ENCODE data around the gene COQ4. TPM values are rescaled to one million over a fixed set of nuclear protein-coding genes. Genes with fewer than 3 reads are reported as not detected.

COQ4 gene
- total RNA-seq, 1 experiment from 2014 or later, result 62.8 TPM

GRCh38 chr9:128374221-128374675 is 51.6 kb downstream of the COQ4 start:
- Histone ChIP-seq H3K9me3 (ENCODE audit: low read depth, low read length, poor library complexity, severe bottlenecking) (no peaks in the 10 kb centered on the region), H3K4me1 (ENCODE audit: insufficient read depth, low read length, poor library complexity, severe bottlenecking) (peaks cover 6% of the 10 kb centered on the region), H3K4me3 (ENCODE audit: low read depth, low read length, poor library complexity, severe bottlenecking) (no peak overlapping the region), H3K36me3 (ENCODE audit: insufficient read depth, low read length, poor library complexity, severe bottlenecking) (peaks cover 4% of the 10 kb centered on the region), H3K27ac (ENCODE audit: low read depth, low read length, poor library complexity, severe bottlenecking) (no peak overlapping the region), H3K27me3 (replicated peaks; ENCODE audit: insufficient read depth, low read depth, low read length, poor library complexity) (no peaks in the 10 kb centered on the region)
- no TSS peak for BruUV-seq (replicated peaks)
- CTCF ChIA-PET, result no interaction called here
- TF ChIP-seq EZH2 (IDR thresholded peaks at IDR 0.05; ENCODE audit: borderline replicate concordance, low read depth, low read length, poor library complexity, severe bottlenecking), result no peak
- TF ChIP-seq CTCF (conservative IDR thresholded peaks at IDR 0.05; ENCODE audit: low read depth, low read length), result no peak
- intact Hi-C loops (cut with micrococcal nuclease; ENCODE audit: unreplicated experiment), result no loop called here
- no peak for DNase-seq (ENCODE audit: low spot score)
- POLR2A ChIA-PET (ENCODE audit: low non-redundant PET), result no interaction called here

DNA sequence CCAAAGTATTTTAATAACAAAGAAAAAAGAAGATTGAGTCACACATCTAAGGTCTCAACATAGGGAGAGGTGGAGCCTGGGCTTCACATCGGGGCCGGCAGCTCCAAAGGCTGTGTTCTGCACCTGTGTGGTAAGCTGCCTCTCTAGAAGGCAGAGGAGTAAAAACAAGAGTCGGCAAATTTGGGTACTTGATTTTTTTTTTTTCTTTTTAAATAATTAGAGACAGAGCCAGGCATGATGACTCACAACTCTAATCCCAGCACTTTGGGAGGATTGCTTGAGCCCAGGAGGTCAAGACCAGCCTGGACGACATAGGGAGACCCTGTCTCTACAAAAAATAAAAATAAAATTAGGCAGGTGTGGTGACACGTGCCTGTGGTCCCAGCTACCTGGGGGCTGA is 53.2 kb downstream of the COQ4 start:
- ChIA-PET POLR2A (ENCODE audit: low non-redundant PET) (interaction anchor here (0.6 kb wide), 1 partner anchor 8 kb away, joined by 5 read pairs; no protein-coding TSS in a partner anchor), CTCF (no interaction called here)
- Histone ChIP-seq H3K4me3 (ENCODE audit: low read depth, low read length, poor library complexity, severe bottlenecking) (no peak overlapping the region), H3K4me1 (ENCODE audit: insufficient read depth, low read length, poor library complexity, severe bottlenecking) (peaks cover 6% of the 10 kb centered on the region), H3K27ac (ENCODE audit: low read depth, low read length, poor library complexity, severe bottlenecking) (no peak overlapping the region), H3K9me3 (ENCODE audit: low read depth, low read length, poor library complexity, severe bottlenecking) (no peaks in the 10 kb centered on the region), H3K36me3 (ENCODE audit: insufficient read depth, low read length, poor library complexity, severe bottlenecking) (peaks cover 4% of the 10 kb centered on the region), H3K27me3 (replicated peaks; ENCODE audit: insufficient read depth, low read depth, low read length, poor library complexity) (no peaks in the 10 kb centered on the region)
- no peak for DNase-seq (ENCODE audit: low spot score)
- no TSS peak for BruUV-seq (replicated peaks)
- TF ChIP-seq CTCF (conservative IDR thresholded peaks at IDR 0.05; ENCODE audit: low read depth, low read length) (no peak), EZH2 (IDR thresholded peaks at IDR 0.05; ENCODE audit: borderline replicate concordance, low read depth, low read length, poor library complexity, severe bottlenecking) (no peak)
- intact Hi-C loops (cut with micrococcal nuclease; ENCODE audit: unreplicated experiment), result no loop called here

- ChIA-PET POLR2A (ENCODE audit: low non-redundant PET) (no interaction called here), CTCF (no interaction called here)
- intact Hi-C loops (cut with micrococcal nuclease; ENCODE audit: unreplicated experiment), result no loop called here
- Histone ChIP-seq H3K36me3 (ENCODE audit: insufficient read depth, low read length, poor library complexity, severe bottlenecking) (peaks cover 17% of the 10 kb centered on the region), H3K27me3 (replicated peaks; ENCODE audit: insufficient read depth, low read depth, low read length, poor library complexity) (no peaks in the 10 kb centered on the region), H3K27ac (ENCODE audit: low read depth, low read length, poor library complexity, severe bottlenecking) (no peak overlapping the region), H3K9me3 (ENCODE audit: low read depth, low read length, poor library complexity, severe bottlenecking) (no peaks in the 10 kb centered on the region), H3K4me1 (ENCODE audit: insufficient read depth, low read length, poor library complexity, severe bottlenecking) (peaks cover 21% of the 10 kb centered on the region), H3K4me3 (ENCODE audit: low read depth, low read length, poor library complexity, severe bottlenecking) (no peak overlapping the region)
- no TSS peak for BruUV-seq (replicated peaks)
- TF ChIP-seq EZH2 (IDR thresholded peaks at IDR 0.05; ENCODE audit: borderline replicate concordance, low read depth, low read length, poor library complexity, severe bottlenecking) (no peak), CTCF (conservative IDR thresholded peaks at IDR 0.05; ENCODE audit: low read depth, low read length) (no peak)
- no peak for DNase-seq (ENCODE audit: low spot score)
Measured at GRCh38 chr9:128382261-128382660, 59.6 kb downstream of the COQ4 start.
